Mononuclear cell (primary cell): Measurements from ENCODE around the gene DNAJB6. TPM values are rescaled to one million over a fixed set of nuclear protein-coding genes. Genes with fewer than 3 reads are reported as not detected.

ENCODE experiments used
- H3K27me3 ChIP-seq: 2 replicates; pipeline ENCODE4 v1.6.0; 2011; ENCODE audit warnings: low read length, control low read depth; ENCODE audit not compliant: insufficient read depth
- H3K4me1 ChIP-seq: 2 replicates; pipeline ENCODE4 v1.5.1; 2011; ENCODE audit warnings: mild to moderate bottlenecking, low read length, control low read depth; ENCODE audit not compliant: insufficient read depth
- H3K4me3 ChIP-seq: 2 replicates; pipeline ENCODE4 v1.5.1; 2011; ENCODE audit warnings: mild to moderate bottlenecking, low read length, moderate library complexity
- H3K9me3 ChIP-seq: 2 replicates; pipeline ENCODE4 v1.5.1; 2011; ENCODE audit warnings: low read depth, mild to moderate bottlenecking, control low read depth, low read length
- total RNA-seq: library from RNA; depleted of rRNA; stranded (reverse); fragments of >200 nt; gene quantifications from one replicate; pipeline ENCODE4 v1.2.3, GENCODE V29; 2012

The DNAJB6 gene
- total RNA-seq, 1 donor = 224 TPM

GRCh38 chr7:157457355-157458253 is 120.8 kb downstream of the DNAJB6 start:
- H3K27me3 ChIP-seq = no peaks in the 10 kb centered on the region
- no peak overlapping the region for H3K4me3 ChIP-seq
- no peaks in the 10 kb centered on the region for H3K4me1 ChIP-seq
- no peaks in the 10 kb centered on the region for H3K9me3 ChIP-seq

DNA sequence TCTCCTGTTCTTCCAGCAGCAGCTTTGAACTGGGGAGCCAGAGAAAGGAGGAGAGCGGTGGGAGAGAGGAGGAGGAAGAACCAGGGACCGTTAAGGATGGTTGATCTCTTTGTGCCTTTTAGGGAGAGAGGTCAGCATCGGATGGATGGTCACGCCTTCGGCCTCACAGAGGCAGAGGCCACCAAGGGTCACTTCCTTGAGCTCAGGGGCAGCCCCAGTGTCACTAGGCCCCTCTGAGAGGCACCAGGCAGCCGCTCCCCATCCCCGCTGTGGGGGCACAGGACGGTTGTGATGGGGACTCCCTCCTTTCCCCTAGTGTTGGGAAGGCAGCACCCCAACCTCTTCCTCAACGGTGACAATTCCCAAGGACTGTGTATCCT is 121.4 kb downstream of the DNAJB6 start:
- Histone ChIP-seq H3K27me3 (no peaks in the 10 kb centered on the region), H3K9me3 (no peaks in the 10 kb centered on the region), H3K4me1 (no peaks in the 10 kb centered on the region), H3K4me3 (no peak overlapping the region)

DNA sequence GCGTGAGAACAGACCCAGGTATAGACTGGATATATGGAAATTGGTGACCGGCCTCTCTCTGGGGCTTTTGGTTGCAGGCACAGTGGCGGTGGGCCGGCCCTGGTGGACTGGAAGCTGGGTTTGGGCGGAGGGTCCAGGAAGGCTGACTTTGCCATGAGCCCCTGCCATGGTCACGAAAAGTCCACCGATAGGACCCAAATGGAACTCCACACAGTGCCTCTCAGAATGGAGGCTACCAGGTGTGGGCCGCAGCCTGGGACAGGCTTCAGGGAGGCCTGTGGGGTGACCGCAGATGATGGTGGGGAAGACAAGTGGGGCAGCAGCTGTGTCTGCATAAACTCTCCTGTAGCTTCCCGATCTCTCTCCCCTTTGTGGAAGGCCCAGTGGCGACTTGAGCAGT is 123.2 kb downstream of the DNAJB6 start:
- Histone ChIP-seq H3K27me3 (no peaks in the 10 kb centered on the region), H3K4me1 (no peaks in the 10 kb centered on the region), H3K4me3 (no peak overlapping the region), H3K9me3 (no peaks in the 10 kb centered on the region)

- H3K4me3 ChIP-seq = no peak overlapping the region
- no peaks in the 10 kb centered on the region for H3K27me3 ChIP-seq
- H3K9me3 ChIP-seq = no peaks in the 10 kb centered on the region
- H3K4me1 ChIP-seq = no peaks in the 10 kb centered on the region
Observed at GRCh38 chr7:157460721-157461120, 123.9 kb downstream of the DNAJB6 start.

DNA sequence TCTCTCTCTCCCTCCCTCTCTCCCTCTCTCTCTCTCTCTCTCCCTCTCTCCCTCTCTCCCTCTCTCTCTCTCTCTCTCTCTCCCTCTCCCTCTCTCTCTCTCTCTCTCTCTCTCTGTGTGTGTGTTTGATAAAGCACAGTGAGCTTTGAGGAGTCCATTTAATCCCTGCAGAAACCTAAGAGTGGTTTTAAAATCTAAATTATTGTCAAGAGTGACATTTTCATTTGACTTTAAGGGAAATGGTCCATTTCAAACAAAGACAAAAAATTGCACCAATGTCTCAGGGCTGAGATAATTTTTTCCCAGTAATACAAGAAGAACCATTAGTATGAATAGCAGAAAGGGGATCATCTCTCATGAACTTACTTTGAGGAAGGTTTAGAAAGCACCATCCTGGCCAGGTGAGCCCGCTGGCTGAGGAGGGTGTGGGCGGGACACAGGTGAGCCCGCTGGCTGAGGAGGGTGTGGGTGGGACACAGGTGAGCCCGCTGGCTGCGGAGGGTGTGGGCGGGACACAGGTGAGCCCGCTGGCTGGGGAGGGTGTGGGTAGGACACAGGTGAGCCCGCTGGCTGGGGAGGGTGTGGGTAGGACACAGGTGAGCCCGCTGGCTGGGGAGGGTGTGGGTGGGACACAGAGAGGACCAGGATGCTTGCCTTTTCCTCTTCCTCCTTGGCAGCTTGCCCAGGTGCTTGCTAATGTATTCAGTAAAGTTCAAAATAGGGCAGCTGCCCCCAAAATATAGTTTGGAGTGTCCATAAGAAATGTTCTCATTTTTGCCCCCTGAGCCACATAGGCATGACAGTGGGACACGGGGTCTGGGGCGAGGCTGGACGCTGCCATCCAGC is 125.0 kb downstream of the DNAJB6 start:
- Histone ChIP-seq H3K4me3 (no peak overlapping the region), H3K27me3 (no peaks in the 10 kb centered on the region), H3K9me3 (no peaks in the 10 kb centered on the region), H3K4me1 (no peaks in the 10 kb centered on the region)

DNA sequence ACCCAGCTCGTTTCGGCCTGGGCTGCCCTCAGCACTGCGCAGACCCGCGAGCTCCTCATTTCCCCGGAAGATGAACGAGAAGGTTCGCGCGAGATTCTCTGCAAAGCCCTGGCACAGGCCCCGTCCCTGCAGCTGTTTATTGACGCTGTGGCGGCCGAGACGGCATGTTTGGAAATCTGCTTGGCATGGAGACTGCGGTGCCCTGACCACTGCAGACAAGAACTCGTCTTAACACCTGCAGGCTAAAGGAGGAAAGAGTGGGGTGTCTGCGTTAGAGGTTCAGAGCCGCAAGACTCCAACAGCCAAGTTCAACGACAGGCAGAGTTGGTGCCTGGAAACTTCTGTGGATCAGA is 125.6 kb downstream of the DNAJB6 start:
- no peaks in the 10 kb centered on the region for H3K9me3 ChIP-seq
- no peak overlapping the region for H3K4me3 ChIP-seq
- H3K27me3 ChIP-seq = no peaks in the 10 kb centered on the region
- H3K4me1 ChIP-seq = no peaks in the 10 kb centered on the region

DNA sequence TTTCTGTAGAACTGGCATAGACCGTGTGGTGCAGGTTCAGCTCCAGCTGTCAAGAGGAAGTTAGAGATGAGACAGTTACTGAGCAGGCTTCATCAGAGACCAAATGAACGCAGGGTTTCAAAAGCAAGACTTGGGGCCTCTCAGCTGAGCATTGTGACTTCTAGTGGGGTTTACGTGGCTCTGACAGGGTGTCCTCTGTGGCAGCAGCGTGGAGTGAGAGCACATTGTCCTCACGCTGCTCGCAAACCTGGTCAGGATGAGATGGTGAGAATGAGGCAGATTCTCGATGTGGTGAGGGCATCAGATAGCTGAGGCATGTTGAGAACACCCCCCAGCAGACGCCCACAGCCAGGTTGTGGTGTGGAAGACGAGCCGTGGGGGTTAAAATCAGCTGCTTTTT is 126.0 kb downstream of the DNAJB6 start:
- no peaks in the 10 kb centered on the region for H3K27me3 ChIP-seq
- no peak overlapping the region for H3K4me3 ChIP-seq
- no peaks in the 10 kb centered on the region for H3K9me3 ChIP-seq

DNA sequence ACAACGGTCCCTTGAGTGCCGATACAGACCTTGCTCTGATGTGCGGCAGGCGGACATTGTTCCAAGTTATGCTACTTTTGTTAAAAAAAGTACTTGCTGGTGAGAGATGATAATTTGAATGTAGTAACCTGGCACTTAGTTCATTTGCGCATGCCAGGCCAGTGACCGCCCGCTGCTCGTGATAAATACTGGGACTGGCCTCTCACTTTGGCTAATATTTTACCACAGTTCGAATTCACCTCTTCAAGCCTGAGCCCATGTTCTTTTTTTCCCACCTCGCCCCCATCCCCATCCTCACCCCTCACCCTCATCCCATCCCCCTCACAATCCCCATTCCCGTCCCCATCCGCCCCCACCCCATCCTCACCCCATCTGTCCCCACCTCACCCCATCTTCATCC is 126.4 kb downstream of the DNAJB6 start:
- Histone ChIP-seq H3K27me3 (no peaks in the 10 kb centered on the region), H3K9me3 (no peaks in the 10 kb centered on the region), H3K4me3 (no peak overlapping the region), H3K4me1 (no peaks in the 10 kb centered on the region)

More for the DNA sequence above, 126.0 kb downstream of the DNAJB6 start:
- H3K4me1 ChIP-seq = no peaks in the 10 kb centered on the region

DNA sequence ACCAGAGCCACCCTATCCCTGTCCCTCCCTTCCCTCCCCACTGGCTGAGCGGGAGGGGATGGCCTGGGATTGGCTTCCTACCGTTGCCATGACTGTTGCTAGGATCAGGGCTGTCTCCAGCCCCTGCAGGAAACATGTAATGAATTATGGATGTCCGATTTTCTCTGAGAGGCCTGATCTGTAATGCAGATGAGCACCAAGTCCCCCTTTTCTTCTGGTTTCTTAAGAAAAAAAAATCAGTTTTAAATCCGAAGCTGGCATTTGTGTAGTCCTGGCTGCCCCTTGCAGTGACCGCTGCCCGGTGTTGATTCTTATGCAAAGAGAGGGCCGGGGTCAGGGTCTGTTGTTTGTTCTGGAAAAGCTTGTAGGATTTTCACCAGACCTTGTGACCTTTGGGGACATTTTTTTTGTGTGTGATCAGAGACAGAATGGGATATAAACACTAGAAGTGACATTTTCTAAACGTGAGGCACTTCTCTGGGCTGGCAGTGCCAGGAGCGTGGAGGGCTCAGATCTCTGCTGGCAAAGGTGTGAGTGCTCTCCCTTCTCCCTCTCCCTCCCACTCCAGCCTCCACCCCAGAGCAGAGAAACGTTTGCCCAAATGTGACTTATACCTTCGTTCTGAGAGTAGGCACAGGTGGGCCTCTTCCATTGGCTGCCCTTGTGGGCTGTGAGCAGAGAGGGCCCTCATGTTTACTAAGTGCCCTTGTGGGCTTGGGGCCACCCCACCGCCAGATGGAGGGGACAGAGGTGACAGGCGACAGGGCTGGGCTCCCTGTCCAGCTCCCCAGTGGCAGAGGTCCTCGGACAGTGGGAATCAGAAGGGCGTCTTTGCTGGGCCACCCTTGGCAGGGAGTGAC is 127.5 kb downstream of the DNAJB6 start:
- no peaks in the 10 kb centered on the region for H3K27me3 ChIP-seq
- H3K4me1 ChIP-seq = no peaks in the 10 kb centered on the region
- no peaks in the 10 kb centered on the region for H3K9me3 ChIP-seq
- no peak overlapping the region for H3K4me3 ChIP-seq

- no peaks in the 10 kb centered on the region for H3K9me3 ChIP-seq
- H3K4me1 ChIP-seq = no peaks in the 10 kb centered on the region
- no peaks in the 10 kb centered on the region for H3K27me3 ChIP-seq
- no peak overlapping the region for H3K4me3 ChIP-seq
Observed at GRCh38 chr7:157464971-157465886, 128.4 kb downstream of the DNAJB6 start.

GRCh38 chr7:157465891-157466866 is 129.4 kb downstream of the DNAJB6 start:
- Histone ChIP-seq H3K4me1 (no peaks in the 10 kb centered on the region), H3K27me3 (no peaks in the 10 kb centered on the region), H3K4me3 (no peak overlapping the region), H3K9me3 (no peaks in the 10 kb centered on the region)

DNA sequence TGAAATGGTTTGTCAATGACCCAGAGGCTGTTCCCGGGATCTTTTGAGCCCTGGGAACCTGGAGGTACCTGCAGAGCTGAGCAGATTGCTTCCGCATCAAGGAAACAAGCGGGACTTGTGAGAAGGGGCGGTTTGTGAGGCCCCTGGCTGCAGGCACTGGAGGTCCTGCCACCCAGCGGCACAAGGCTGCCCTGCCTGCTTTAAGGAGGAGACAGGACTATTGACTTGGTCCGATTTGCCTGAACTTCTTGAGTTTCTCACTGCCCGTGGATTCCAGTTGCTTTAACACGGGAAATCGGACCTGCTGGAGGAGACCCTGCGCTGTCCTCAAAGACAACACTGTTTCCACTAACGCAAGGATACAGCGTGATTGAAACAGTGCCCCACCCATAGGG is 130.1 kb downstream of the DNAJB6 start:
- no peak overlapping the region for H3K4me3 ChIP-seq
- H3K9me3 ChIP-seq = no peaks in the 10 kb centered on the region
- no peaks in the 10 kb centered on the region for H3K27me3 ChIP-seq
- H3K4me1 ChIP-seq = peaks cover 6% of the 10 kb centered on the region
